ENCODE data around the gene YTHDF1. TPM values are rescaled to one million over a fixed set of nuclear protein-coding genes. Genes with fewer than 3 reads are reported as not detected.

YTHDF1 gene
- total RNA-seq, 1 donor from 2014 or later: 44.9 TPM

DNA sequence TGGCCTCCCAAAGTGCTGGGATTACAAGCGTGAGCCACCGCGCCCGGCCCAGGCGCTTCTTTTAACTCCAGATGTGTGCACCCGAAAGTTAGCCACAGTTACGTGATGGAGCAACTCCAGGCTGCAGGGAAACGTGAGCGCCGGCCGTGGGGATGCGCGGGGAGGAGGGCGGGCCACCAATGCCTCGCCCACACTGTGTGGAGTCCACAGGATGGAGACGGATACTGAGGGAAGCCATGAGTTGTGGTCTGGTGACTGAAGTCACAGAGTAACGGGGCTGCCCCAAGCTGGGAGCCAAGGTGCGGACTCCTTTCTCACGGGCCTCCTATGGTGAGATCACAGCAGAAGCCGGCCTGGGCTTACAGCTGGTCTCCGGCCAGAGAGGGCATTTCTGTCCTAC is 23.2 kb downstream of the YTHDF1 start:
- no peak for DNase-seq (ENCODE audit: extremely low spot score, unreplicated experiment)
- H3K36me3 Mint-ChIP-seq (ENCODE audit: unreplicated experiment): peaks cover 19% of the 10 kb centered on the region
- H3K27me3 Mint-ChIP-seq (ENCODE audit: unreplicated experiment): no peaks in the 10 kb centered on the region

GRCh38 chr20:63191400-63191799 is 24.5 kb downstream of the YTHDF1 start:
- H3K27me3 Mint-ChIP-seq (ENCODE audit: unreplicated experiment): no peaks in the 10 kb centered on the region
- TF ChIP-seq, protein P1, sequence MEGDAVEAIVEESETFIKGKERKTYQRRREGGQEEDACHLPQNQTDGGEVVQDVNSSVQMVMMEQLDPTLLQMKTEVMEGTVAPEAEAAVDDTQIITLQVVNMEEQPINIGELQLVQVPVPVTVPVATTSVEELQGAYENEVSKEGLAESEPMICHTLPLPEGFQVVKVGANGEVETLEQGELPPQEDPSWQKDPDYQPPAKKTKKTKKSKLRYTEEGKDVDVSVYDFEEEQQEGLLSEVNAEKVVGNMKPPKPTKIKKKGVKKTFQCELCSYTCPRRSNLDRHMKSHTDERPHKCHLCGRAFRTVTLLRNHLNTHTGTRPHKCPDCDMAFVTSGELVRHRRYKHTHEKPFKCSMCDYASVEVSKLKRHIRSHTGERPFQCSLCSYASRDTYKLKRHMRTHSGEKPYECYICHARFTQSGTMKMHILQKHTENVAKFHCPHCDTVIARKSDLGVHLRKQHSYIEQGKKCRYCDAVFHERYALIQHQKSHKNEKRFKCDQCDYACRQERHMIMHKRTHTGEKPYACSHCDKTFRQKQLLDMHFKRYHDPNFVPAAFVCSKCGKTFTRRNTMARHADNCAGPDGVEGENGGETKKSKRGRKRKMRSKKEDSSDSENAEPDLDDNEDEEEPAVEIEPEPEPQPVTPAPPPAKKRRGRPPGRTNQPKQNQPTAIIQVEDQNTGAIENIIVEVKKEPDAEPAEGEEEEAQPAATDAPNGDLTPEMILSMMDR (IDR thresholded peaks at IDR 0.05): no peak
- H3K36me3 Mint-ChIP-seq (ENCODE audit: unreplicated experiment): peaks cover 15% of the 10 kb centered on the region
- no peaks in the 10 kb centered on the region for H3K9me3 Mint-ChIP-seq (ENCODE audit: unreplicated experiment)
- no peak for DNase-seq (ENCODE audit: extremely low spot score, unreplicated experiment)
- H3K4me1 Mint-ChIP-seq (ENCODE audit: unreplicated experiment): no peaks in the 10 kb centered on the region
- no peak overlapping the region for H3K27ac Mint-ChIP-seq (ENCODE audit: unreplicated experiment)
- H3K4me3 Mint-ChIP-seq (ENCODE audit: unreplicated experiment): no peak overlapping the region

More for the DNA sequence above, 23.2 kb downstream of the YTHDF1 start:
- no peak overlapping the region for H3K27ac Mint-ChIP-seq (ENCODE audit: unreplicated experiment)
- H3K4me1 Mint-ChIP-seq (ENCODE audit: unreplicated experiment): peaks cover 7% of the 10 kb centered on the region
- H3K4me3 Mint-ChIP-seq (ENCODE audit: unreplicated experiment): no peak overlapping the region
- H3K9me3 Mint-ChIP-seq (ENCODE audit: unreplicated experiment): no peaks in the 10 kb centered on the region
- TF ChIP-seq, protein P1 (IDR thresholded peaks at IDR 0.05): no peak

DNA sequence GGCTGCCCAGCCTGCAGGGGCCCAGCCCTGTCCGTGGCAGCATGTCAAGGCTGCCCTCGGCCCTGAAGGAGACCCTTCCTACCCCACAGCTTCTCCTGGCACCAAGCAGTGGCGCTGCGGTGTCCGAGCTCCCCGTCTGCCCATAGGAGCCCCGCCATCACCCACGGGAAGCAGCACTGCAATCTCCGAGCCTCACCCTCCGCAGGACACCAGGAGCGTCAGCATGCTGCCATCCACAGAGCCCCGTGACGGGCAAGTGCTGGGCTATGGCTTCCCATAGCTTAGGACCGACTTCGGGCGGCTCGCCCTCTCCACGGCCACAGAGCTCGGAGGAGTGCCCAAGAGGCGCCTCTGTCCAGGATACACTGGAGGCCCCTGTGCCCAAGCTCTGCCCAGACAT is 25.1 kb downstream of the YTHDF1 start:
- no peak overlapping the region for H3K27ac Mint-ChIP-seq (ENCODE audit: unreplicated experiment)
- H3K4me3 Mint-ChIP-seq (ENCODE audit: unreplicated experiment): no peak overlapping the region
- H3K4me1 Mint-ChIP-seq (ENCODE audit: unreplicated experiment): no peaks in the 10 kb centered on the region
- TF ChIP-seq, protein P1 (IDR thresholded peaks at IDR 0.05): no peak
- H3K36me3 Mint-ChIP-seq (ENCODE audit: unreplicated experiment): peaks cover 12% of the 10 kb centered on the region
- H3K9me3 Mint-ChIP-seq (ENCODE audit: unreplicated experiment): no peaks in the 10 kb centered on the region
- DNase-seq (ENCODE audit: extremely low spot score, unreplicated experiment): no peak
- no peaks in the 10 kb centered on the region for H3K27me3 Mint-ChIP-seq (ENCODE audit: unreplicated experiment)

DNA sequence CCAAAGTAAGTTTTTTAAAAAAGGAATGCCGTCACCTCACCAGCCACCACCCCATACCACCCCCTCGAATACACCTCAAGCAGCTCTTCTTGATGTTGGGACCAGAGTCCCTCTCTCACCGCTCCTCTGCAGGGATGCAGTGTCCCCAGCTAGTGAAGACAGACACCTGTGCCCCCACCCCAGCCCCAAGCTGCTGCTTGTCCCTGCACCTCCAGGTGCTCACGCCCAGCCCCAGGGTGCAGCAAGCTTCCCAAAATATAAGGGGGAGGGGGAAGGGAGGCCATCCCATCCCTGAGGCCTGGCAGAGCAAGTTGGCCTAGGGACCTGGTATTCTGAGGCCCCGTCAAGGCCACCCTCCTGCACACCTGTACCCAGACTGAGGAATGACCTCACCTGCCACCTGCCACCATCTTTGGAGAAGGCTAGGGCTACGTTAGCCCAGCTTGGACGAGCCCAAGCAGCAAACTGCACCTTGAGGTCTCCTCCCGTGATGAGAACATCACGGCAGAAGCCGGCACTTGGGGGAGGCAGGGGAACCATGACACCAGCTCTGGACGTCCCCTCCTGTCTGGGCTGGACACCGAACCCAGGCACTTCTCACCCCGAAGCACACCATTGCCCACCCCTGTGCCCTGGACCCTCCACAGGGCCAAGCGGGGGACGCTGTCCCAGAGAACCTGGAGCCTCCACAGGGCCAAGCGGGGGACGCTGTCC is 25.9 kb downstream of the YTHDF1 start:
- H3K36me3 Mint-ChIP-seq (ENCODE audit: unreplicated experiment): peaks cover 6% of the 10 kb centered on the region
- no peak for DNase-seq (ENCODE audit: extremely low spot score, unreplicated experiment)
- H3K4me3 Mint-ChIP-seq (ENCODE audit: unreplicated experiment): no peak overlapping the region
- TF ChIP-seq, protein P1 (IDR thresholded peaks at IDR 0.05): no peak
- H3K27ac Mint-ChIP-seq (ENCODE audit: unreplicated experiment): no peak overlapping the region
- H3K9me3 Mint-ChIP-seq (ENCODE audit: unreplicated experiment): no peaks in the 10 kb centered on the region
- no peaks in the 10 kb centered on the region for H3K27me3 Mint-ChIP-seq (ENCODE audit: unreplicated experiment)
- no peaks in the 10 kb centered on the region for H3K4me1 Mint-ChIP-seq (ENCODE audit: unreplicated experiment)

DNA sequence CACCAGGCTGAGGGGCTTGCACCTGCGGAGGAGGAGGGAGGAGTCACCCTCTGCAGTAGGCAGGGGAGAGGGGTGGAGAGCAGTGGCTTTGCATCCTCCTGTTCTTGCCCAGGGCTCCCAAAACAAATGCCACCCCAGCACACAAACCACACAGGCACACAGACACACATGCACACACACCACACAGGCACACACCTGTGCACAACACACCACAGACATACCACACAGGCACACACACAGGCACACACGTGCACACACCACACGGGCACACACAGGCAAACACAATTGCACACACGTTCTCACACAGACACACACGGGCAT is 26.6 kb downstream of the YTHDF1 start:
- TF ChIP-seq, protein P1 (IDR thresholded peaks at IDR 0.05): no peak
- Mint-ChIP-seq H3K4me1 (ENCODE audit: unreplicated experiment) (no peaks in the 10 kb centered on the region), H3K27ac (ENCODE audit: unreplicated experiment) (no peak overlapping the region), H3K9me3 (ENCODE audit: unreplicated experiment) (no peaks in the 10 kb centered on the region), H3K4me3 (ENCODE audit: unreplicated experiment) (no peak overlapping the region), H3K27me3 (ENCODE audit: unreplicated experiment) (no peaks in the 10 kb centered on the region), H3K36me3 (ENCODE audit: unreplicated experiment) (no peaks in the 10 kb centered on the region)
- no peak for DNase-seq (ENCODE audit: extremely low spot score, unreplicated experiment)

Data from osteocyte (in vitro differentiated cells).